A673 (cell line): ENCODE data around the gene LRRC27. TPM values are rescaled to one million over a fixed set of nuclear protein-coding genes. Genes with fewer than 3 reads are reported as not detected.
A peak's percentile ranks its signal among the peaks of the same experiment; 100 is the strongest.

ENCODE experiments used
- BruUV-seq: library from RNA; stranded (reverse); fragments of 400-500 nt; replicated peaks from 2 replicates; lab custom pipeline; 2021; lab: Mats Ljungman, UMichigan
- CTCF ChIA-PET: fragments of 300-600 bp; sonication (Branson Sonifier 250); formaldehyde crosslinking; loops from one replicate; lab custom pipeline; 2022; ENCODE audit warnings: antibody characterized with exemption; lab: Charles Lee
- POLR2A ChIA-PET: fragments of 300-600 bp; sonication (Branson Sonifier 250); formaldehyde crosslinking; loops from one replicate; lab custom pipeline; 2022; ENCODE audit warnings: antibody characterized with exemption; ENCODE audit not compliant: low non-redundant PET; lab: Charles Lee
- DNase-seq: peaks from one replicate; pipeline ENCODE4 v3.0.0-alpha.2; 2015; ENCODE audit warnings: low spot score
- H3K27ac ChIP-seq: fragments of 200-600 bp; sonication (generic); 2 replicates; pipeline ENCODE4 v1.5.1; 2016; ENCODE audit warnings: mixed run types, low read depth, mild to moderate bottlenecking, mixed read lengths, antibody characterized with exemption, low read length; ENCODE audit not compliant: poor library complexity, severe bottlenecking
- H3K27me3 ChIP-seq: fragments of 200-600 bp; sonication (generic); replicated peaks from 2 replicates; pipeline ENCODE4 v1.6.1; 2017; ENCODE audit warnings: mixed run types, low read depth, mild to moderate bottlenecking, mixed read lengths, antibody characterized with exemption, low read length; ENCODE audit not compliant: insufficient read depth, poor library complexity
- H3K36me3 ChIP-seq: fragments of 200-600 bp; sonication (generic); 2 replicates; pipeline ENCODE4 v1.6.1; 2016; ENCODE audit warnings: mixed run types, mild to moderate bottlenecking, mixed read lengths, antibody characterized with exemption, low read length; ENCODE audit not compliant: insufficient read depth, poor library complexity, severe bottlenecking
- H3K4me1 ChIP-seq: fragments of 200-600 bp; sonication (generic); 2 replicates; pipeline ENCODE4 v1.6.1; 2017; ENCODE audit warnings: mixed run types, mild to moderate bottlenecking, mixed read lengths, antibody characterized with exemption, low read length; ENCODE audit not compliant: insufficient read depth, poor library complexity, severe bottlenecking
- H3K4me3 ChIP-seq: fragments of 200-600 bp; sonication (generic); 2 replicates; pipeline ENCODE4 v1.5.1; 2016; ENCODE audit warnings: low read depth, mixed run types, mild to moderate bottlenecking, mixed read lengths, low read length; ENCODE audit not compliant: poor library complexity, severe bottlenecking
- H3K9me3 ChIP-seq: fragments of 200-600 bp; sonication (generic); 2 replicates; pipeline ENCODE4 v1.6.1; 2016; ENCODE audit warnings: mixed run types, low read depth, mild to moderate bottlenecking, mixed read lengths, antibody characterized with exemption, low read length; ENCODE audit not compliant: poor library complexity, severe bottlenecking
- CTCF ChIP-seq: fragments of 300-800, 200-600 bp; sonication (generic); conservative IDR thresholded peaks from 2 replicates; pipeline ENCODE4 v1.5.1; 2017; ENCODE audit warnings: low read depth, mild to moderate bottlenecking, antibody characterized with exemption, low read length, moderate library complexity, mixed read lengths
- EZH2 ChIP-seq: fragments of 200-600 bp; sonication (generic); IDR thresholded peaks from 2 replicates; pipeline ENCODE4 v1.6.1; 2017; ENCODE audit warnings: borderline replicate concordance, low read depth, mild to moderate bottlenecking, mixed read lengths, antibody characterized with exemption, low read length; ENCODE audit not compliant: poor library complexity, severe bottlenecking
- intact Hi-C: fragments of 100-400 bp; cut with micrococcal nuclease; formaldehyde crosslinking; loops from one replicate; pipeline ENCODE4 v1.10.0; 2022; ENCODE audit not compliant: unreplicated experiment
- total RNA-seq: library from RNA; stranded (reverse); gene quantifications from 2 replicates; pipeline ENCODE4 v1.2.3, GENCODE V29; 2021

The LRRC27 gene
- total RNA-seq, 1 experiment from 2014 or later: 11.5 TPM

GRCh38 chr10:132410779-132411532, 79.0 kb downstream of the LRRC27 start:
- no peak for DNase-seq
- Histone ChIP-seq H3K36me3 (peaks cover 9% of the 10 kb centered on the region), H3K27ac (peak overlapping the region; percentile 67), H3K27me3 (no peaks in the 10 kb centered on the region), H3K4me1 (peaks cover 38% of the 10 kb centered on the region), H3K9me3 (no peaks in the 10 kb centered on the region), H3K4me3 (no peak overlapping the region)
- BruUV-seq: no TSS peak
- no peak for TF ChIP-seq EZH2
- no peak for TF ChIP-seq CTCF
- ChIA-PET POLR2A (no interaction called here), CTCF (interaction anchor here (1.6 kb wide), 1 partner anchor 33 kb away, joined by 5 read pairs; no protein-coding TSS in a partner anchor)
- intact Hi-C loops: no loop called here

- intact Hi-C loops: no loop called here
- TF ChIP-seq EZH2: no peak
- TF ChIP-seq CTCF: no peak
- Histone ChIP-seq H3K4me1 (peaks cover 38% of the 10 kb centered on the region), H3K27ac (peak overlapping the region; percentile 67), H3K27me3 (no peaks in the 10 kb centered on the region), H3K36me3 (peaks cover 4% of the 10 kb centered on the region), H3K4me3 (no peak overlapping the region), H3K9me3 (no peaks in the 10 kb centered on the region)
- ChIA-PET CTCF (interaction anchor here (1.6 kb wide), 1 partner anchor 32 kb away, joined by 5 read pairs; no protein-coding TSS in a partner anchor), POLR2A (no interaction called here)
- peak; percentile 63 for DNase-seq
- no TSS peak for BruUV-seq
Observed at GRCh38 chr10:132411561-132412253, 79.7 kb downstream of the LRRC27 start.

GRCh38 chr10:132412316-132413192, 80.6 kb downstream of the LRRC27 start:
- Histone ChIP-seq H3K27me3 (no peaks in the 10 kb centered on the region), H3K36me3 (peaks cover 4% of the 10 kb centered on the region), H3K27ac (peak overlapping the region; percentile 67), H3K4me3 (no peak overlapping the region), H3K4me1 (peaks cover 37% of the 10 kb centered on the region), H3K9me3 (no peaks in the 10 kb centered on the region)
- no TSS peak for BruUV-seq
- ChIA-PET POLR2A (no interaction called here), CTCF (interaction anchor here (0.6 kb wide), 1 partner anchor 20 kb away, joined by 12 read pairs; no protein-coding TSS in a partner anchor)
- no peak for DNase-seq
- intact Hi-C loops: no loop called here
- TF ChIP-seq EZH2 (no peak), CTCF (no peak)
